Measurements from ENCODE around the gene MATR3. TPM values are rescaled to one million over a fixed set of nuclear protein-coding genes. Genes with fewer than 3 reads are reported as not detected.
"Not testable (repeated sequence)": the region's sequence is repeated elsewhere in the genome, so short reads cannot be mapped to it uniquely, and the experiment has no call there.

The MATR3 gene
- total RNA-seq, 2 donors from 2014 or later = 104 to 162 TPM

GRCh38 chr5:139315056-139315615 lies 21.6 kb downstream of the MATR3 start:
- DNase-seq (no peak), ATAC-seq (no peak)
- intact Hi-C loops (cut with DNase I) = no loop called here

- intact Hi-C loops (cut with DNase I) = no loop called here
- DNase-seq (no peak), ATAC-seq (peak in 1 of 2 donors; percentile 25)
Measured at GRCh38 chr5:139335811-139336210, 42.3 kb downstream of the MATR3 start.

GRCh38 chr5:139340051-139340450 lies 46.5 kb downstream of the MATR3 start:
- DNase-seq = no peak
- no peak for ATAC-seq
- intact Hi-C loops (cut with DNase I) = no loop called here

GRCh38 chr5:139341187-139341688 lies 47.7 kb downstream of the MATR3 start:
- intact Hi-C loops (cut with DNase I) = no loop called here
- ATAC-seq (no peak), DNase-seq (no peak)

- DNase-seq = peak; percentile 98
- intact Hi-C loops (cut with DNase I) = no loop called here
- peak; percentile 97 to 98 for ATAC-seq
Measured at GRCh38 chr5:139341689-139342422, 48.3 kb downstream of the MATR3 start, which contains the start of gene PAIP2. PAIP2 (plus strand) TSS chr5:139341854; CDS start chr5:139363785, 21,931 bp downstream.

- intact Hi-C loops (cut with DNase I) = no loop called here
- ATAC-seq = no peak
- no peak for DNase-seq
Measured at GRCh38 chr5:139342423-139342723, 48.8 kb downstream of the MATR3 start.

- intact Hi-C loops (cut with DNase I) = no loop called here
- ATAC-seq = no peak
- no peak for DNase-seq
Measured at GRCh38 chr5:139343476-139343875, 49.9 kb downstream of the MATR3 start.

DNA sequence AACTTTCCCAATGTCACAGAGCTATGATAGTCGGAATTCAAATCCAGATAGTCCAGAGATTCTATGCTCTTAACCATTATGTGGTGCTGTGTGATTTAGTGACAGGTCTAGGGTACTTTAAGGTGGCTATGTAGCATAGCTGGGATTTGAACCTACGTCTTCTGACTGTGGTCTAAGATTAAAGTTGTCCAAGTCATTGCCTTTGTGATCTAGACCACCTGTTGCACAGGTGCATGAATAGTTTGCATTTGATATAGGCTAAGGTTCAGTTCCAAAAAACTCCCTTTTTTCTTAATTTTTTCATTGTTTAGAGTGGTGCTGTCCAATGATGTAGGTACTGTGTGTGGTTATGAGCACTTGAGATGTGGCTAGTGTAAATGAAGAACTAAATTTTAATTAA lies 50.6 kb downstream of the MATR3 start:
- DNase-seq (no peak), ATAC-seq (no peak)
- intact Hi-C loops (cut with DNase I) = no loop called here

- intact Hi-C loops (cut with DNase I); DNase-seq; ATAC-seq: not testable (repeated sequence)
Measured at GRCh38 chr5:139345442-139345841, 51.9 kb downstream of the MATR3 start.

DNA sequence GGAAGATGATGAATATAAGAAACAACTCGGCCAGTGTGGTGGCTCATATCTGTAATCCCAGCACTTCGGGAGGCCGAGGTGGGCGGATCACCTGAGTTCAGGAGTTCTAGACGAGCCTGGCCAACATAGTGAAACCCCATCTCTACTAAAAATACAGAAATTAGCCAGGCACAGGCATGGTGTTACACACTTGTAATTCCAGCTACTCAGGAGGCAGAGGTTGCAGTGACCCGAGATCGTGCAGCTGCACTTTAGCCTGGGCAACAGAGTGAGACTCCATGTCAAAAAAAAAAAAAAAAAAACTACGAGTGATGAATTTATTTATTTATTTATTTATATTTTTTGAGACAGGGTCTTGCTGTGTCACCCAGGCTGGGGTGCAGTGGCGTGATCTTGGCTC lies 54.3 kb downstream of the MATR3 start:
- DNase-seq; ATAC-seq; intact Hi-C loops (cut with DNase I): not testable (repeated sequence)

DNA sequence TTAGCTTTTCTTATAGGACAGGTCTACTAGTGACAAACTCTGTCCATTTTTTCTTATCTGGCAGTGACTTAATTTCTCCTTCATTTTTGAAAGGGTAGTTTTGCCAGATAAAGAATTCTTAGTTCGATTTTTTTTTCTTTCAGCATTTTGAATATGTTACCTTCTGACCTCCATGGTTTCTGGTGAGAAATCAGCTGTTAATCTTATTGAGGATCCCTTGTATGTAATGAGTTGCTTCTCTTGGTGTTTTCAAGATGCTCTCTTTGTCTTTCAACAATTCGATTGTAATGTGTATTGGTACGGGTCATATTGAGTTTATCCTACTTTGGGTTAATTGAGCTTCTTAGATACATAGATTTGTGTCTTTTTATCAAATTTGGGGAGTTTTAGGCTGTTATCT lies 60.6 kb downstream of the MATR3 start:
- ATAC-seq = no peak
- no peak for DNase-seq
- intact Hi-C loops (cut with DNase I) = no loop called here

DNA sequence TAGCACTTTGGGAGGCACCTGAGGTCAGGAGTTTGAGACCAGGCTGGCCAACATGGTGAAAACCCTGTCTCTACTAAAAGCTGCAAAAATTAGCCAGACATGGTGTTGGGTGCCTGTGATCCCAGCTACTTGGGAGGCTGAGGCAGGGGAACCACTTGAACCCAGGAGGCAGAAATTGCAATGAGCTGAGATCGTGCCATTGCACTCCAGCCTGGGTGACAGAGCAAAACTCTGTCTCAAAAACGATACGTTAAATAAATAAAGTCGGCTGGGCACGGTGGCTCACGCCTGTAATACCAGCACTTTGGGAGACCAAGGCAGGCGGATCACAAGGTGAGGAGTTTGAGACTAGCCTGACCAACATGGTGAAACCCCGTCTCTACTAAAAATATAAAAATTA lies 62.4 kb downstream of the MATR3 start:
- DNase-seq; ATAC-seq; intact Hi-C loops (cut with DNase I): not testable (repeated sequence)

DNA sequence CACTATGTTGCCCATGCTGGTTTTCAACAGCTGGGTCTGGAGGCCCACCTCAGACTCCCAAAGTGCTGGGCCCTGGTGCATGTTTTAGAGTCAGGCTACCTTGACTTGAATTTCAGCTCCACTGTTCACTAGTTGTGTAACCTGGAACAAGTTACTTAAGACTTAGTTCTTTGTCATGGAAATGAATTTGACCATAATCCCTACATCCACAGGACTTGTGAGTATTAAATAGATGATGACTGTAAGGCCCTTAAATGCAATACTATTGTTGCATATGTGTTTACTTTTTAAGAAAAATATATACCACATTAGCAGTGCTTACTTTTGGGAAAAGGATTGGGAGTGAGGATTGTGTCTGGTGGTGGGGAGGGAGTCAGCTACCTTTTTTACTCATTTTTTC lies 64.5 kb downstream of the MATR3 start:
- ATAC-seq (no peak), DNase-seq (no peak)
- intact Hi-C loops (cut with DNase I) = no loop called here

DNA sequence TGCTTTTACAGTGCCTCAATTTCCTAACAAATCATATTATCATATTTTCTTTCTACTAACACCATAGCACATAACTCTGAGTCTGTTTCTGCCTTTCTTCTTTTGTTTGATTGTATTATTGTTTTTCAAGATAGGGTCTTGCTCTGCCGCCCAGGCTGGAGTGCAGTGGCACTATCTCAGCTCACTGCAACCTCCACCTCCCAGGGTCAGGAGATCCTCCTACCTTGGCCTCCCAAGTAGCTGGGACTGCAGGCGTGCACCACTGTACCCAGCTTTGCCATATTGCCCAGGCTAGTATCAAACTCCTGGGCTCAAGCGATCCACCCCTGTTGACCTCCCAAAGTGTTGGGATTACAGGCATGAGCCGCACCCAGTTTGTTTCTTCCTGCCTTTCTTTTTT lies 66.8 kb downstream of the MATR3 start:
- ATAC-seq (no peak), DNase-seq (no peak)
- intact Hi-C loops (cut with DNase I) = no loop called here

GRCh38 chr5:139361835-139362429 lies 68.4 kb downstream of the MATR3 start:
- ATAC-seq (no peak), DNase-seq (no peak)
- intact Hi-C loops (cut with DNase I) = no loop called here

GRCh38 chr5:139363937-139364336 lies 70.4 kb downstream of the MATR3 start:
- DNase-seq = no peak
- no peak for ATAC-seq
- intact Hi-C loops (cut with DNase I) = no loop called here

DNA sequence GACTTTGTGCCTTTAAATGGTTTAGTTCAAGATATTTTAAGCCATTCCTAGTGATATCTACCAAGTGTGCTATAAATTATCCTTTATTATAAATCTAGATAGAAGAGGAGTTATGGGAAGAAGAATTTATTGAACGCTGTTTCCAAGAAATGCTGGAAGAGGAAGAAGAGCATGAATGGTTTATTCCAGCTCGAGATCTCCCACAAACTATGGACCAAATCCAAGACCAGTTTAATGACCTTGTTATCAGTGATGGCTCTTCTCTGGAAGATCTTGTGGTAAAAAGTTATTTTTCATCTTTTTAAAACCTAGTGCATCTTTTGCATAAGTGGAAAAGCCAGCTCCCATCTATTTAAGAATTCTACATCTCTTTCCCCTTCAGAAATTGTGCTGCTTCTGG lies 70.9 kb downstream of the MATR3 start:
- intact Hi-C loops (cut with DNase I) = no loop called here

GRCh38 chr5:139368613-139369012 lies 75.1 kb downstream of the MATR3 start:
- ATAC-seq (no peak), DNase-seq (no peak)
- intact Hi-C loops (cut with DNase I) = no loop called here

More for the DNA sequence above, 70.9 kb downstream of the MATR3 start:
- DNase-seq (no peak), ATAC-seq (no peak)

DNA sequence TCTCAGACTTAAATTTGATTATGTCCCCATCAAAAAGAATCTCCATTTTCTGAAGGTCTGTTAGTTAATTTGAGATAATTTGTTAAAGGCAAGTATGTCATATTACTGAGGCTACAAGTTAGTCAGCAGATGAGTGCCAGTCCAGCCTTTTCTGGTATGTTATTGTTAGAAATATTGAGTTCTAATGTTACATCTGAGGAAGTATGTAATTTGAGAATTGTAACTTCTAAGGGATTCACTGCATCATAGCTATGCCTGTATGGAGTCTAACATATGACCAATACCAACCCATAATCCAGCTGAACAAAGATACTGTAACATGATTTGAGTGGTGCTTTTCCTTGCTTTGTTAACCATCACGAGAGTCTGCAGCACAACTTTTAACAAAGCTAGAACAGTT lies 75.6 kb downstream of the MATR3 start:
- DNase-seq = no peak
- intact Hi-C loops (cut with DNase I) = no loop called here
- no peak for ATAC-seq
